Coronary artery (tissue), 2 donors: ENCODE results near the gene LAMA3.

Experiments used
- DNase-seq: peaks from one replicate; pipeline ENCODE4 v3.0.0-alpha.2; 2017; ENCODE audit warnings: low spot score
- H3K27ac ChIP-seq, 2 donors: fragments of 200-600 bp; sonication (generic); one replicate each; pipeline ENCODE4 v1.5.1; 2016 to 2019
- H3K4me3 ChIP-seq: fragments of 200-600 bp; sonication (generic); 2 replicates; pipeline ENCODE4 v1.5.1; 2016; ENCODE audit warnings: mild to moderate bottlenecking, moderate library complexity
- CTCF ChIP-seq: fragments of 200-600 bp; sonication (generic); IDR thresholded peaks from one replicate; pipeline ENCODE4 v1.5.1; 2019; ENCODE audit warnings: antibody characterized with exemption

LAMA3 gene

DNA sequence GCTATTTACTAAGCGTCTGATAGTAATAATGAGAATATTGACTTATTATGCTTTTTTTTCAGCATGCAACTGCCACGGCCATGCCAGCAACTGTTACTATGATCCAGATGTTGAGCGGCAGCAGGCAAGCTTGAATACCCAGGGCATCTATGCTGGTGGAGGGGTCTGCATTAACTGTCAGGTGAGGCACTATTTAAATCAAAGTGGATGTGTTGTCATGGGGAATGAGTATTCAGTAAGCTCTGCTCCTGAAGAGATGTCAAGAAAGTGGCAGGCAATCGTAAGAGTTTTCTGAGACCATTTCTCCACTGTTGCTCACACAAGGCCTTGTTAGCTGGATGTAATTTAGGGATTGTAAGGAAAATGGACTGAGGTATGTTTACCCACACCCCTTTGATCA is 74.1 kb downstream of the LAMA3 start:
- TF ChIP-seq CTCF = no peak
- Histone ChIP-seq H3K4me3 (no peak overlapping the region), H3K27ac (no peak overlapping the region)
- DNase-seq = no peak

DNA sequence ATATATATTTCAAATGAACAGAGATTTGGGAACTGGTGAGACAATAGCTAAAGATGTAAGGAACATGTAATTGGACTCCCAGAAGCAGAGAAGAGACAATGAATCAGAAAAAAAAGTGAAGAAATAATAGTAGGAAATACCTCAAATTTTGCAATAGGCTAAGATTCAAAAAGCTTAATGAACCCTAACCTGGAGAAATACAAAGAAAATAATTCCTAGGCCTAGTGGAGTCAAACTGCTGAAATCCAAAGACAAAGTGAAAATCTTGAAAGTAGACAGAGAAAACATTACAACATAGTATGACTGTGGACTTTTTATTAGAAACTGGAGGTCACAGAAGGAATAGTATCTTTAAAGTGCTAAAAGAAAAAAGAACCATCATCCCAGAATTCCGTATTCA is 76.7 kb downstream of the LAMA3 start:
- no peak for TF ChIP-seq CTCF
- Histone ChIP-seq H3K4me3 (no peak overlapping the region), H3K27ac (no peak overlapping the region)
- no peak for DNase-seq

DNA sequence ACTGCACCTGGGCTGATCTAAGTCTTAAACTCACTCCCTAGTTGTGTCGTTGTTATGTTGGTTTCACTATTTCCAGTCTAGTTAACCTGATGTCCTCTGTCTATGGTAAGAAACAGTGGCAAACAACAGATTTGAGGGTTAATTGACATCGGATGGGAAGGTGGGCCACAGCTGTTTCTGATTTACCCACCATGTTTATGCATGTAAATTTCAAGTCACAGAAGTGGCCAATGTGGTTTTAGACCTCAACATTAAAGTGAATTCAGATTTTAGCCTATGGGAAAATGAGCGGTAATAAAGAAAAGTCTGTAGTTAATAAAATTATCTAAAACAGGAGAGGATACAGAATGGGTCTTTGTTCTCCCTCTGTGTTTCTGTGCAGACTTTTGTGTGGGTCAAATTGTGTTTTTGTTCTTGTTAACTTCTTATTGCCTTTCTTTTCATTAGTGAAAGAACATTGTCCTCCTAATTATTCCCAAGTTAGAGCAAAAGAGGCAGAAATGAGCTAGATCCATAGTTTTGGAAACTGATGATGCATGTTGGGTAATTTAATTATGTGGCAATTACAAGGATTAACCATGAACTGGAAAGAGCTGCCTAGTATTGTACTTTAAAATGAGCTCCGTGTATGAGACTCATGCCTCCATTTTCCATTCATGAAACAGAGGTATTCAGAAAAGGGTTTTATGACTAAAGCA is 83.2 kb downstream of the LAMA3 start:
- no peak for DNase-seq
- no peak overlapping the region for H3K27ac ChIP-seq
- no peak for TF ChIP-seq CTCF

DNA sequence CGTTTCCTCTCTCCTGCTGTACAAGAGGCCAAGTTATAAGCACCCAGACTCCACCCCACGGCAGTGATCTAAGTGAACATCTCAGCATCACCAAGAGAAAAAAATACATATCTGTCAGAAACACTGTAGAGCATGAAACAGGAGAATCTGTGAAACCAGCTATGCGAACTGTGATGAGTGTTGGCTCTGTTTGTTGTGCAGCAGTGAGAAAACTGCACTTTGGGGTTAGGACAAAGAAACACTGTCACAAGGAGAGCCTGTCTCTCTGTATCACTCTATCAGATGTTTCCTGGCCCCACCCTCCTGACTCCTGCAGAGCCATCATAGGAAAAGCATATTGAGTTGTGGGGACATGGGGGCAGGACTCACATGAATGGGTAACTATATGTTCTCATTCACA is 87.1 kb downstream of the LAMA3 start:
- no peak for TF ChIP-seq CTCF
- no peak for DNase-seq
- Histone ChIP-seq H3K27ac (no peak overlapping the region), H3K4me3 (no peak overlapping the region)

More for the DNA sequence above, 83.2 kb downstream of the LAMA3 start:
- H3K4me3 ChIP-seq = no peak overlapping the region

DNA sequence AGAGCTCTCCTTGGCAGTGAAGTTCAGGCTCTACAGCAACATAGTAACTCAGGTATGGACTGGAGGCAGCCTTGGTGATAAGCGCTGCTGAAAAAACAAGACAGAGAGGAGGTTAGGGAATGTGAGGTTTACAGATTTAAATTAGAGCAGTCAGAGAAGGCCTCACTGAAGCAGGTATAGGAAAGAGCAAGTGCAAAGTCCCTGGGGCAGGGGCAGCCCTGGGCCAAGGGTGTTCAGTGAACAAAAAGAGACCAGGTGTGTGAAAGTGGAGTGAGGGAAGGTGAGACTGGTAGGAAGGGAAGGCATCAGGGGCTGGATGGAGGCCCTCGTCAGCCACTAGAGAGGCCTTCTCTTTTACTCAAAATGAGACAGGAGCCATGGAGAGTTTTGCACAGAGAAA is 89.6 kb downstream of the LAMA3 start:
- H3K27ac ChIP-seq = no peak overlapping the region
- DNase-seq = no peak
- TF ChIP-seq CTCF = no peak
- H3K4me3 ChIP-seq = no peak overlapping the region

DNA sequence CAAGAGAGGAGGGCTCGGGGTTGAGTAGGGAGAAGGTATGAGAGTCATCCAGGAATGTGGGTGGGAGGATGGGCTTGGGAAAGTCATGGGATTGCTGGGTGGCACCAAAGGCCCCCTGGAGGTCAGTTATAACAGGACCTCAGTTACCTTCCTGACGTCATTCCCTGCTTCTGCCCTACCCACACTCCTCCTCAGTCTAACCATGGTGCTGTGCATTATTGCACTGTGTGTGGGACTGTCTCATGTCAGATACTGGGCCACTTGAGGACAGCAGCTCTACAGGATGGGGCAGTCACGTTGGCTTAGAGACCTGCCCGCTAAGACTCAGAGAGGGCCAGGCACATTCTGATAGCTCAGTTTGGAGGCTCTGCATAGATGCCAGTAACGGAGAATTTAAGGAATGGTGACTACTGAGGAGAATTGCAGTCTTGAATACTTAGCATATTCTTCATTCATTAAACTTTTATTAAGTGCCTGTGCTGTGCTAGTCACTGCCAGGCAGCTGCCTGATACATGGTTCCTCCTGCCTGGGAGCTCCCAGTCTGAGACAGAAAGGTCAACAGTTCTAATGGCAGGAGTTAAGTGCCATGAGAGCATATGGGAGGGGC is 90.5 kb downstream of the LAMA3 start:
- no peak for DNase-seq
- Histone ChIP-seq H3K4me3 (no peak overlapping the region), H3K27ac (peak overlapping the region in 1 of 2 donors; percentile 12)
- no peak for TF ChIP-seq CTCF

GRCh38 chr18:23784832-23785245 is 95.6 kb downstream of the LAMA3 start:
- TF ChIP-seq CTCF = no peak
- no peak for DNase-seq
- no peak overlapping the region for H3K27ac ChIP-seq
- H3K4me3 ChIP-seq = no peak overlapping the region
